Measurements from ENCODE around the gene PSORS1C2.
A peak's percentile ranks its signal among the peaks of the same experiment; 100 is the strongest.
"Not testable (repeated sequence)": the region's sequence is repeated elsewhere in the genome, so short reads cannot be mapped to it uniquely, and the experiment has no call there.

PSORS1C2 gene

DNA sequence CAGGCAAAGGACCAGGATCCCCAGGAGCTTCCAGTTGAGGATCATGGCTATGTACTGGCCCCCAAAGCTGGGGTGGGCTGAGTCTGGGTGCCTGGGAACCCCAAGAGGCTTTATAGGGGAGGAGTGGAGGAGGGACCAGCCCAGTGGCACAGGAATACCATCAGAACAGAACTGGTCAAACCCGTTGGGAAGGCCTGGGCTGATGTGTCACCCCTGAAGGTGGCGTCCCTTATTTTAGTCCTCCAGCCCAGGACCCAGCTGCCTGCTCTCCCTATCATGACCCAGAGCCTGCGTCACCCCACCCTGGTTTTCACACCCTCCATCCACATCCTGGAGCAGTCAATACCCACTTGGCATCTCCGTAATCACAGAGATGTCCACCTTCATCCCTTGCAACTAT lies at the start of gene PSORS1C2:
Gene PSORS1C2, minus strand, starts transcription at position 85 of the 400 bp plus-strand sequence. Its CDS starts 40 bp downstream, at position 45.
- DNase-seq (ENCODE audit: low read depth): no peak

DNA sequence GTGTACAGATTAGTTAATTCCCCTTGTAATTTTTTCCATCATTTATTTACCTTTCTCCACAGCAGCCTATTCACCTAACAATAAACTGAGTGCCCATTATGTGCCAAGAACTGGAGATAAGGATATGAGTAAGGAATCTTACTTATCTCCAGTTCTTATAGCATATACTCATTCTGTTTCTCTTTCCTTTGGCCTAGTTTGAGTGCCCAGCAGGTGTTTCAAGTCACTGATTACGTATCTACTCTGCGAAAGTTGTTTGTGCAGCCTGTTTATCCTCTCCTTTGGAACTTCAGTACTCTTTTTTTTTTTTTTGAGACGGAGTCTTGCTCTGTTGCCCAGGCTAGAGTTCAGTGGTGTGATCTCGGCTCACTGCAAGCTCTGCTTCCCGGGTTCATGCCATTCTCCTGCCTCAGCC lies 48.9 kb upstream of the PSORS1C2 start:
- no peak for DNase-seq (ENCODE audit: low read depth)

DNA sequence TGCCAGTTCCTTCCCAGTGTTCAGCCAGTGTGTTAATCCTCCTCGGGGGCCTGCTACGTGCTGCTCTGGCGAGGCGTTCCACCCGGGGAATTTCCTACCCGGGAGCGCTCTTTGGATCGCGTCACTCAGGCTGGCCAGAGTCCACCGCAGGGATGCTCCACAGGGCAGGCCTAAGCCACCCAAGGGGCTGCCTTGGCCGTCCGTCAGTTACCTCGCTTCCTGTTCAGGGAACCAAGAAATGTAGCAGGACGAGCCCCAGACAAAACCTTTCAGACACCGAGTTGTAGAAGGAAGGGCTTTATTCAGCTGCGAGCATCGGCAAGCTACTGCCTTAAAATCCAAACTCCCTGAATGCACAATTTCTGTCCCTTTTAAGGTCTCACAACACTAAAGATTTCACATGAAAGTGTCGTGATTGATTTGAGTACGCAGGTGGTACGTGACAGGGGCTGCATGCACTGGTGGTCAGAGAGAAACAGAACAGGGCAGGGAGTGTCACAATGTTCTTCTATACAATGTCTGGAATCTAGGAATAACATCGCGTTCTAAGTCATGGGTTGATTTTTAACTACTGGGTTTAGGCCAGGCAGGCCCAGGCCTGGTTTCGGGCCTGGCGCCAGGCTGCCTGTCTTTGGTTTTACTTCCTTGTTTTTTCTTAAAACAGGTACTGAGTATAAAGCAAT lies 47.3 kb upstream of the PSORS1C2 start:
- DNase-seq (ENCODE audit: low read depth): no peak

DNA sequence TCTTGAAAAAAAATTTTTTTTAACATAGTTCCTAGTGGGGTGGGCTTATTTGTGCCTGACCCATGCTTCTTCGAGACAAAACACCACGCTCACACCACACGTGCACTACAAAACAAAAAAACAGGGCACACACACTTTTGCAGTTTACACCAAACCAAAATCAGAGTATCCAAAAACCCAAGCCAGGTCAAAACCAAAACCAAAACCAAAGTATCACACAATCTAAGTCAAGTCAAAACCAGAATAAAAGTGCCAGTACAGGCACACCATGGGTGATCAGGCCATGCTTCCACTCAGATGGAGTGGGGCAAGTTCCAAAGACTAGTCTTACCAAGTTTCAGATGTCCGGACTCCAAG lies 46.8 kb upstream of the PSORS1C2 start:
- DNase-seq (ENCODE audit: low read depth): not testable (repeated sequence)

DNA sequence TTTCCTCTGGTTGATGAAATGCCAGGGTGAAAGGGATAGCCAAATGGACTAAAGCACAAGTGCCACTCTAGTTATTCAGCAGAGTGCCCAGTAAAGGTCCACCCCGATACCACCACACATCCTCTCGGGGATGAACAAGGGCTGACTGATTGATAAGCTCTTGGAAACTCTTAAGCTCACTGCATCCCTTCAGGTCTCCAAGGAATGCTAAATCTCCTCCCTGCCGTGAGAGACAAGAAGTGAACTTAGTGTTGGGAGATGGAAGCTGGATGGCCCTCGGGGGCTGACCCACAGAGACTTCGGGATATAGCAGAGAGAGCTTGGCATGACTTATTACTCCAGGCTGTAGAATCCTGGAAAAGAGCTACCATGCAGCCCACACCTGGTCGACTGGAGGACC lies 45.0 kb upstream of the PSORS1C2 start:
- DNase-seq (ENCODE audit: low read depth): not testable (repeated sequence)

DNA sequence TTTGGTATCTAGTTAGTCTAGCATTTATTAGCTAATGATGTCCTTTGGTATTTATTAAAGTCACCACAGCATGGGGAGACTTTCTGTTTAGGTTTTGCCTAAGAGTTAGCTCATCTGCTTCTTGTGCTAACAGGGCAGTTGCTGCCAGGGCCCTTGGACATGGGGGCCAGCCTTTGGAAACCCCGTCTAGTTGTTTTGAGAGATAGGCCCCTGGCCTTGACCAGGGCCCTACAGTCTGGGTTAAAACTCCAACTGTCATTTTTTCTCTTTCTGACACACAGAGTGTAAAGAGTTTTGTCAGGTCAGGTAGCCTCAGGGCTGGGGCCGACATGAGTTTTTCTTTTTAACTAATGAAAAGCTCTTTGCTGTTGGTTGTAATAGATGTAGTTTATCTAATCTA lies 44.4 kb upstream of the PSORS1C2 start:
- DNase-seq (ENCODE audit: low read depth): not testable (repeated sequence)

DNA sequence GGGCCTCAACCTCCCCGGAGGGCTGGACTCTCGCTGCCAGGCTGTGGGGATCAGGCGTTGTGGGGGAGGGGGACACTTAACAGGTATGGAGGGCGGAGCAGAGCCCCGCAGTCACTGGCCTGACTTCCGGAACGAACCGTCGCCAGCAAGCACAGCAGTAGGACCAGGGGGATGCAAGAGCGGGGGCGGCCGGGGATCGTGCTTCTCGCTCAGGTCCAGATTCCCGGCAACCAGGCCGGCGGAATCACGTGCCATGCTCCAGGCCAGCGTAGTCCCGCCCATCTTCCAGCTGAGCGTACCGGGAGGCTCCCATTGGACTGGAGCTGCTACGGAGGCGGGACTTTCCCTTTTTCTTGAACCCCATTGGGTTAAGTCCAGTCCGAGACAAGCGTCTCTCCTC lies 41.6 kb upstream of the PSORS1C2 start:
- peak; percentile 48 for DNase-seq (ENCODE audit: low read depth)

DNA sequence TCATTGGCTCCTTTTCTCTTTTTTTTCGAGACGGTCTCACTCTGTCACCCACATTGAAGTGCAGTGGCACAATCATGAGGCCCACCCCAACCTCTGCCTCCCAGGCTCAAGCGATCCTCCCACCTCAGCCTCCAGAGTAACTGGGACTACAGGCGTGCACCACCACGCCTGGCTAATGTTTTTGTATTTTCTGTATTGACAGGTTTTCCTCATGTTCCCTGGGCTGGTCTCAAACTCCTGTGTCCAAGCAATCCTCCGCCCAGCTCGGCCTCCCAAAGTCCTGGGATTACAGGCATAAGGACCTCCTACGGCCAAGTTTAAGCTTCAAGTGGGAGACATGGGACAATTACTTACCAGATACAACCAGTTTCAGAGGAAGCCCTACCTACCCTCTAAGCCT lies 41.0 kb upstream of the PSORS1C2 start:
- DNase-seq (ENCODE audit: low read depth): no peak

DNA sequence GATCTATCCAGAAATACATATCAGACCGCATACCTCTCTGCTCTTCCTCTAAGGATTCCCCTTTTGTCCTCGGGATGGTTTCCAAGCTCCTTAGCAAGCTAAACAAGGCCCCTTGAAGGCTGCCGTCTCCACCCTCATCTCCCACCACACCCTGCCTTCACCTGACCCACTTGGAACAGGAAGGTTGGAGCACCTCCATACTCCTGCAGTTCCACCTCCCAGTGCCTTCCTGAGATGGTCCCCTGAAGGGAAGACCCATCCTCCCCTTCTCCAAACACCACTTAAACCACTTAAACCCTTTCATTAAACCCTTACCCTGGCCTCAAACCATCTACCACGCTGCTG lies 40.1 kb upstream of the PSORS1C2 start:
- no peak for DNase-seq (ENCODE audit: low read depth)

DNA sequence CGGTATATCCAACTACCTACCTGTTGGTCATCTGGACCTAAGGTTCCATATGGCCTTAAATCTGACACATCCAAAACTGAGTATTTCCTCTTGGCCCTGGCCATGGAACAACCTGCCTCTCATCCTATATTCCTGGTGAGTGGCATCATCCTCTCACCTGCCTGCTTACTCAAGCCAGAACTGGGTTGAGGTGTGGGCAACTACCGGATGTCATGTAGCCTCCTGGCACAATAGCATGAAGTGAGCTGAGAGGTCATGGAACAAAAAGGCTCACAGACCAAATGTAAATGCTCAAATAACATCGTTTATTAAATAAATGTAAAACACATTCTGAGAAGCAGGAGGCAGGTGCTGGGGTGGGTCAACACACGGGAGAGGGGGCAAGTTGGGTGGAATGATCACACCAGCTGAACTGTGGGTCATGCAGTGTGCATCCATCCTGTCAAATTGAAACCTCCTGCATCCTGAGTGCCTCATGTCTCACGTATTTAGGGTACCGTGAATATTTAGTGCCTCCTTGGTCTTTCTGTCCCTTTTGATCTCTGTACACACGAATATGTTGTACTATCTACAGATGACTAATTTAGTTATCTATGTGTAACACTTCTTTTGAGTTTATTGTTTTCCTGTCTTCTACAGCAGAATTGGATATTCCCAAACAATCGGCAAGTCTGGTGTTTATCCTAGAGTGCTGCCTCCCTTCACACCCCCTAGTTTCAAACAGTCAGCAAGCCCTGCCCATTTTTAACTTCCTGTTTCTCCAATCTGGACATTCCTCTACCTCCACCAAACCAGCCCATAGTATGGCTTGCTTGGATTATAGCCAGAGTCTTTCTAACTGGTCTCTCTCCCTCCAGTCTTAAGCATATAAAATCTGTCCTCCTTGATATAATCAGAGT lies 39.5 kb upstream of the PSORS1C2 start:
- DNase-seq (ENCODE audit: low read depth): no peak

DNA sequence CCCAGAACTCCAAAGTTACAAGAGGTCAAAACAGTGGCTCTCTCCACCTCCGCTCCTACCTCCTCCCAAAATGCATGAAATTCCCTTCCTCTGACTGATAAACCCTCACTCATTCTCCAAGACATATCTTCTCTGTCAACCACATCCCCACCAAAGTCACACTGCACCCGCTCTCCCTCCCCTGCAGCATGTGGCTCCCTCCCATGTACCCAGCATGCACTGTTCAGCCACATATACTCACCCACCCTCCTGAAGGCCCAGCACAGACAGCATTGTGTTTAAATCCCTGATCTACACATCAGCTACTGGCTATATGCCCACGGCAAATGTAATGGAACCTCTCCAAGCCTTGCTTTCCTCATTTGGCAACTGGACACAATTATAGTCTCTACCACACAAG lies 37.1 kb upstream of the PSORS1C2 start:
- DNase-seq (ENCODE audit: low read depth): peak; percentile 35

DNA sequence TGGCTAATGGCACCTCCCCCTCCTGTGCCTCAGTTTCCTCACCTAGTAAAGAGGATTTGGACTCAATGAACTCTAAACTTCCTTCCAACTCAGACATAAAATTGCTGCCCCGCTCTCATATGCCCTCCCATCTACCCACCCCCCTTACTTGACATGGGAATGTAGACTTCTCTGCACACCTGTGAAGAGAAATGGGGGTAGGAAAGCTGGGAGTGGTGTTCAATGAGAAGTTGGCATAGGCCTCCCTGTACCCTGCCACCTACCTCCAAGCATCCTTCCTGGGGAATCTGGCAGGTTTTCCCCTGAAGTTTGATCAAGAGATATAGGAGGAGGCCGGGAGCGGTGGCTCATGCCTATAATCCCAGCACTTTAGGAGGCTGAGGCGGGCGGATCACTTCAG lies 35.5 kb upstream of the PSORS1C2 start:
- no peak for DNase-seq (ENCODE audit: low read depth)

DNA sequence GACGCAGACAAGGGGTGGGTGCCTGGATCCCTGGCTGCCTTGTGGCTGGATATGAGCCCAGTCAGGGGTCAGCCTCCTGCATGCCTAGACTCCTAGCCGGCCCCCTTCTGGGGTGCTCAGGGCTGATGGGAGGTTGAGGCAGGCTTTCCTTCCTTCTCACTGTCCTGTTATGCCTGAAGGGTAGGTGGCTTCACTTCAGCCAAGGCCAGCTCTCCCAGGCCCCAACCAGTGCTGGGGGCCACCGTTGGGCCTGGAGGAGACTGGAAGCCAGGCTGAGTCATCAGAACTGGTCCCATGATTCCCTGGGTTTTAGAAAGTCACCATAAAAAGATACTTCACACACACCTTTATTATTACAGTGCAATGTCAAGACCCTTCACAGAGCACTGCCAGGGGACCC lies 34.5 kb upstream of the PSORS1C2 start:
- DNase-seq (ENCODE audit: low read depth): no peak

DNA sequence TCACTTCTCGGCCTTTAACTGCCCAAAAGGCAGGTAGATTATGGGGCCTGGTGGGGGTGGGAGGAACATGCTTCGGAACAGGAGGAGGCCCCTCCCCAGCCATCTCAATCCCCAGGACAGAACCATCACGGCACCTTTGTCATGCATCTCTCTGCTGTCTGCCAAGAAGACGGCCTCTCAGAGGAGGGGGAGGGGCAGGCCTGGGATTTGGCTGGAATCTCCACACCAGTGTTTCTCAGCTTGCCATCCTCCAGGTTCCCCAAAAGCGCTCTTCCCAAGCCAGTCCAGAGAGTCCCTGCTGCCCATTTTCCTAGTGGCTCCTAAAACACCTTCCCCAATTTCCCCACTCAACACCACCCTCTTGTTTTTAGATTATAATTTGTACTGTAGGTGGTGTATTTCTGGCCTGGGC lies 34.1 kb upstream of the PSORS1C2 start:
- no peak for DNase-seq (ENCODE audit: low read depth)

DNA sequence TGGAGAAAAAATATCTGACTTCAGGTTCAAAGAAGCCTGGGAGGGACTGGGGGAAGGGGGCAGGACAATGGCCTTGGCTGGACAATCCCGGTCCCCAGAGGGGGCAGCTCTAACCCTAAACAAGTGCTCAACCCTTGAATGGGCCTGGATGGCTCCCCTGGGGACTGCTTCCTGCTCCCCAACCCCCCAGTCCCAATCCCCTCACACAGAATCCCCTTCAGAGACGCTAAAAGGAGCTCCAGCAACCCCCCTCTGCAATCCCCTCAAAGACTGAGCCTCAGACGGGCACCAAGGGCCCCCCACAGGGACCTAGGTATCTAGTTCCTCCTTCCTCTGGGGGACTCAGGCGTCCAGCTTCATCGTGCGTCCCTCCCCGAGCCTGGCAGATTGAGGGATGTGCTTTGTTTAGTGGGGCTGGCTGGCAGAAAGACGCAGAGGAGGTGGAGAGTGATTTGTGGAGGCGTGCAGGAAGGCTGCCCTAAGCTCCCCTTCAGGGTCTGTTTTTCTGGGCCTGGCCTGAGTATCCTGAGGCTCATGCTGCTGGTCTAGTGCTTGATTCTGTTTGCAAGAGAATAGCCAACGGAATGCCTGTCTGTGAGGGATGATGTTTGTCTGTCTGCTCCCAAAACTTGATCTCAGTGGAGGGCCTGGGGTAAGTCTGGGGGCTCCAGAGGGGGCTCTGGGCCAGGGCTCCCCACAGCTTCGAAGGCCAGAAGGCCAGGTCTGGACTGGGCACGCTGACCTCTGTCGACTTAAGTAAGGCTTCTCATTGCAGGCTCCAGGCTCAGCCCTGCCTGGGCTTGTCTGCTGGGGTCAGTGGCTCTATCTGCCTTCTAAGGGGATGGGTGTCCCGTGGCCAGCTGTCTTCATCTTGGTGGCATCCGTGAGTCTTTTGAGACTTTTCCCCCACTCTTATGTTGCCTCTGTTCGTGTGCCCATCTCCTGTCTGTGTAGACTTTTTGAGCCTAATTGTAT lies 33.4 kb upstream of the PSORS1C2 start:
- DNase-seq (ENCODE audit: low read depth): no peak

DNA sequence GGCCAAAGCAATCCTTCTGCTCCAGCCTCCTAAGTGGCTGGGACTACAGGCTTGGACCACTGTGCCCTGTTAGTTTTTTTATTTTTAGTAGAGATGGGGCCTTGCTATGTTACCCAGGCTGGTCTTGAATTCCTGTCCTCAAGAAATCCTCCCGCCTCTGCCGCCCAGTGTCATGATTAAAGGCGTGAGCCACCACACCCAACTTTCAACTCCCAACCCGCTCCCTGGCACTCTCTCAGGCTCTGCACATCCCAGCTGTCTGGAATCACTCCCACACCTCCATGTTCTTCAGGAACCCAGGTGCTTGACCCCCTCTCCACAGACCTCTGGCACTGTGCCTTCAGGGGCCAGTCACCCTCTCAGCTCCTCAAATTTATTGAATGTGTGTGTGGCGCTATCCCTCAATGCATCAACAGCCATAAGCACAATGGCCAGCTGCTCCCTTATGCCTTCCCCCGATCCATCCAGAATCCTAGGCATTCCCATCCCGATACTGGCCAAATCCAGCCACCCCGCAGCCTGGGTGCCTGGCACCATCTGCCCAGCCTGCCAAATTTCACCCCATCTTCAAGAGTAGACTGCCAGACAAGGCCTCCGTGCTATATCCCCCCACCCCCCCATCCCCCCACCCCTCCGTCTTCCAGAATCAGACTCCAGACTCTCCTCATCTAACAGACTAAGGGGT lies 32.3 kb upstream of the PSORS1C2 start:
- DNase-seq (ENCODE audit: low read depth): no peak

DNA sequence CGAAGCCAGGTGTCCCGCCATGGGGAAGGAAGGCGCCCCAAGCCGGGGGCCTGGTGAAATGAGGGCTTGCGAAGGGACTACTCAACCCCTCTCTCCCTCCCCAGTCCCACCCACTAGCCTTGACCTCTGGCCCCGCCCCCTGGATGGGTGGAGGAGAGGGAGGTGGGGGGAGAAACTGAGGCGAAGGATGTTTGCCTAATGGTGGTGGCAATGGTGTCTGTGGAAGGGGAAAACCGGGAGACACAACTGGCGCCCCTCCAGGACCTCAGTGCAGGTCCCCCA lies 31.7 kb upstream of the PSORS1C2 start, which contains the start of gene POU5F1:
Gene POU5F1, minus strand, starts transcription at position 83 of the 282 bp plus-strand sequence. Its CDS starts 62 bp downstream, at position 21.
- DNase-seq (ENCODE audit: low read depth): no peak

DNA sequence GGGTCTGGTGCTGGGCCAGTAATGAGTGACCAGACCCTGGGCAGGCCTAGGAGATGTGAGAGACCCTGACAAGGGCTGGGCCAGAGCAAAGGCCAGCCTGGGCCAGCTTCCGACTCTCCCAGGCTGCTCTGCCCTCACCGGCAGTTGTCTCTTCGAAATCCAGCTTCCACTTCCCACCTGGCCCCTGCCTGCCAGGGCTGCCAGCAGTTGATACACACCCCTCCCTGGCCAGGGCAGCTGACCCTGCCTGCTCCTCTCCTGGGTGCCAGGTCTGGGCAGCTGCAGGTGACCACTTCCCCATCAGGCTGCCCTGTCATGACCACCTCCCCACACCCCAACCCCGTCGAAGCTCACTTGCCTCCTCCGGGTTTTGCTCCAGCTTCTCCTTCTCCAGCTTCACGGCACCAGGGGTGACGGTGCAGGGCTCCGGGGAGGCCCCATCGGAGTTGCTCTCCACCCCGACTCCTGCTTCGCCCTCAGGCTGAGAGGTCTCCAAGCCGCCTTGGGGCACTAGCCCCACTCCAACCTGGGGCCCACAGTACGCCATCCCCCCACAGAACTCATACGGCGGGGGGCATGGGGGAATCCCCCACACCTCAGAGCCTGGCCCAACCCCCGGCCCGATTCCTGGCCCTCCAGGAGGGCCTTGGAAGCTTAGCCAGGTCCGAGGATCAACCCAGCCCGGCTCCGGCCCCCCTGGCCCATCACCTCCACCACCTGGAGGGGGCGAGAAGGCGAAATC lies 31.2 kb upstream of the PSORS1C2 start:
- DNase-seq (ENCODE audit: low read depth): not testable (repeated sequence)

DNA sequence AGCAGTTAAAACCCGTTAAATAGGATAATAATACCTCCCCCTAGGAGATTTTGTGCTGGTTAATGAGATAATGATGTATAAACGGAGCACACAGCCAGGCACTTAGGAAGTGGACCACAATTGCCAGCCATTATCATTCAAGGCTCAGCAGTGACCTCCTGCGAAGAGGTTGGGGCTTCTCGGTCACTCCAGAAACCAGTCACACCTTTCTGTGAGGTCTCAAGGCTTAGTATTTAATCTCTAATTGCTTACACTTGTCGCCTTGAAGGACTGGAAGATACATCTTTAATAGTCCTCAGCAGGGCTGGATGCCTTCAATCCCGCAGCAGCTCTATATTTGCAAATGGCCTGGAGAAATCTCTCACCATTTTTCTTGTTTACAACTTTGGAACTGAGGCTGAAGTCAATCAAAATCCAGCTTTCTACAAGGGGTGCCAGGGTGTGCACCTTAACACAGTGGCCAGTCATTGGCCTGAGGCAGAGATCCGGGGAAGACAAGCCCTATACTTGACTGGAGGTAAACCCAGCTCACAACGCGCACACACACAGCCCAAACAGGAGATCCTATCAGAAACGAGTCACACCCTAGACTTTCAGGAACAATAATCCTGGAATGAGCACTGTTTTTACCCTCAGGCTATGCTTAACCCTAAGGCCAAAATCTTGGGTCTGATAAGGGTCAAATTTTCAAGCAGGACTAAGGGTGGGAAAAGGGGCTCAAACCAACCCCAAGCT lies 30.4 kb upstream of the PSORS1C2 start:
- DNase-seq (ENCODE audit: low read depth): no peak

DNA sequence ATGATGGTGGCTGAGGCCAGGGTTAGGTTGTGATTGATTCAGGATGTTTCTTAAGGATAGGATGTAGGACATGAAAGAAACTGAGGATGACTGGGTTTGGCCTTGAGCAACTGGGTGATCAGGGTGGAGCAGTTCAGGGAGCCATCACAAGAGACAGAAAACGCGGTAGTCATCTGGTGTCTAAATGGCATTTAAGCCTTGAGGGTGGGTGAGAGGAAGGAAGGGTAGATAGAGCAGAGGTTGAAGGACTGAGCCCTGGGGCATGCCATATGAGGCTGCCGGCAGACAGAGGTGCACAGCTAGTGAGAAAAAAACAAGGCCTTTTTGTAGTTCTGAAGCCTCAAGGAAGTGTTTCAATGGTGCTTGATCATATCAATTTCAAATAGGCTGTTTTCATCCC lies 29.7 kb upstream of the PSORS1C2 start:
- DNase-seq (ENCODE audit: low read depth): no peak

Measured in GM04504 (cell line).